ENCODE data around the gene ABCA8. TPM values are rescaled to one million over a fixed set of nuclear protein-coding genes. Genes with fewer than 3 reads are reported as not detected.
"Not testable (repeated sequence)": the region's sequence is repeated elsewhere in the genome, so short reads cannot be mapped to it uniquely, and the experiment has no call there.

ABCA8 gene
- total RNA-seq, 1 donor: under 0.01 TPM

GRCh38 chr17:68834328-68834836 lies 120.8 kb downstream of the ABCA8 start:
- no peak for DNase-seq (ENCODE audit: low read depth in 2 of 3, low spot score in 2 of 3)

- no peak for DNase-seq (ENCODE audit: low read depth in 2 of 3, low spot score in 2 of 3)
Observed at GRCh38 chr17:68832109-68832802, 122.9 kb downstream of the ABCA8 start.

GRCh38 chr17:68831170-68831569 lies 124.0 kb downstream of the ABCA8 start:
- no peak for DNase-seq (ENCODE audit: low read depth in 2 of 3, low spot score in 2 of 3)

- no peak for DNase-seq (ENCODE audit: low read depth in 2 of 3, low spot score in 2 of 3)
Observed at GRCh38 chr17:68830313-68830712, 124.9 kb downstream of the ABCA8 start.

GRCh38 chr17:68829211-68829610 lies 126.0 kb downstream of the ABCA8 start:
- no peak for DNase-seq (ENCODE audit: low read depth in 2 of 3, low spot score in 2 of 3)

- no peak for DNase-seq (ENCODE audit: low read depth in 2 of 3, low spot score in 2 of 3)
Observed at GRCh38 chr17:68824707-68825106, 130.5 kb downstream of the ABCA8 start.

- not testable (repeated sequence) for DNase-seq (ENCODE audit: low read depth in 2 of 3, low spot score in 2 of 3)
Observed at GRCh38 chr17:68824185-68824584, 131.0 kb downstream of the ABCA8 start.

- no peak for DNase-seq (ENCODE audit: low read depth in 2 of 3, low spot score in 2 of 3)
Observed at GRCh38 chr17:68822719-68823289, 132.4 kb downstream of the ABCA8 start.

GRCh38 chr17:68821860-68822696 lies 133.1 kb downstream of the ABCA8 start:
- DNase-seq (ENCODE audit: low read depth in 2 of 3, low spot score in 2 of 3): no peak

GRCh38 chr17:68820825-68821481 lies 134.2 kb downstream of the ABCA8 start:
- no peak for DNase-seq (ENCODE audit: low read depth in 2 of 3, low spot score in 2 of 3)

GRCh38 chr17:68820476-68820824 lies 134.7 kb downstream of the ABCA8 start:
- DNase-seq (ENCODE audit: low read depth in 2 of 3, low spot score in 2 of 3): no peak

- DNase-seq (ENCODE audit: low read depth in 2 of 3, low spot score in 2 of 3): no peak
Observed at GRCh38 chr17:68819465-68819864, 135.7 kb downstream of the ABCA8 start.

Other genes starting within 250 kb of the ABCA8 start
- gene ABCA9, start 105.5 kb upstream of the ABCA8 start, total RNA-seq: under 0.01 TPM
- 0.27 TPM for gene ABCA6, start 186.5 kb upstream of the ABCA8 start, total RNA-seq